HG02970 (cell line): ENCODE results near the gene WASHC2C.
"Not testable (repeated sequence)": the region's sequence is repeated elsewhere in the genome, so short reads cannot be mapped to it uniquely, and the experiment has no call there.

Experiments used
- ATAC-seq: cut with Tn5 transposase; IDR thresholded peaks from one replicate; pipeline ENCODE4 v1.9.1; 2021; ENCODE audit warnings: mild to moderate bottlenecking, moderate library complexity, moderate number of reproducible peaks; ENCODE audit not compliant: unreplicated experiment, low FRiP score

WASHC2C gene

GRCh38 chr10:45726703-45727420, at the start of gene WASHC2C:
Gene WASHC2C (plus strand): TSS chr10:45727266. CDS start chr10:45727318, 52 bp downstream.
- peak; percentile 95 for ATAC-seq

- ATAC-seq = not testable (repeated sequence)
These were observed 48.6 kb upstream of the WASHC2C start for GRCh38 chr10:45678467-45678866.

- peak; percentile 67 for ATAC-seq
These were observed 16.8 kb upstream of the WASHC2C start for GRCh38 chr10:45710200-45710796.

- ATAC-seq = not testable (repeated sequence)
These were observed 15.8 kb upstream of the WASHC2C start for GRCh38 chr10:45711223-45711622.

GRCh38 chr10:45717053-45717452, 10.0 kb upstream of the WASHC2C start:
- not testable (repeated sequence) for ATAC-seq

- not testable (repeated sequence) for ATAC-seq
These were observed 9.4 kb upstream of the WASHC2C start for GRCh38 chr10:45717642-45718041.

- not testable (repeated sequence) for ATAC-seq
These were observed 5.6 kb upstream of the WASHC2C start for GRCh38 chr10:45721503-45721902.

- not testable (repeated sequence) for ATAC-seq
These were observed 3.2 kb upstream of the WASHC2C start for GRCh38 chr10:45723851-45724250.

- ATAC-seq = peak; percentile 46
These were observed 427 bp downstream of the WASHC2C start for GRCh38 chr10:45727421-45727965.

- not testable (repeated sequence) for ATAC-seq
These were observed 7.4 kb downstream of the WASHC2C start for GRCh38 chr10:45734449-45734848.

- ATAC-seq = not testable (repeated sequence)
These were observed 7.8 kb downstream of the WASHC2C start for GRCh38 chr10:45734867-45735266.

- ATAC-seq = not testable (repeated sequence)
These were observed 14.5 kb downstream of the WASHC2C start for GRCh38 chr10:45741559-45741958.

GRCh38 chr10:45742014-45742413, 14.9 kb downstream of the WASHC2C start:
- not testable (repeated sequence) for ATAC-seq

- not testable (repeated sequence) for ATAC-seq
These were observed 24.1 kb downstream of the WASHC2C start for GRCh38 chr10:45751141-45751540.

- not testable (repeated sequence) for ATAC-seq
These were observed 25.1 kb downstream of the WASHC2C start for GRCh38 chr10:45752210-45752609.

GRCh38 chr10:45753979-45754495, 27.0 kb downstream of the WASHC2C start:
- ATAC-seq = not testable (repeated sequence)

- ATAC-seq = not testable (repeated sequence)
These were observed 28.0 kb downstream of the WASHC2C start for GRCh38 chr10:45755083-45755482.

GRCh38 chr10:45756065-45756464, 29.0 kb downstream of the WASHC2C start:
- not testable (repeated sequence) for ATAC-seq

GRCh38 chr10:45757661-45758396, 30.8 kb downstream of the WASHC2C start:
- ATAC-seq = not testable (repeated sequence)

- not testable (repeated sequence) for ATAC-seq
These were observed 34.6 kb downstream of the WASHC2C start for GRCh38 chr10:45761622-45762021.
